Neutrophil (primary cell): Measurements from ENCODE around the gene TF.
"Not testable (repeated sequence)": the region's sequence is repeated elsewhere in the genome, so short reads cannot be mapped to it uniquely, and the experiment has no call there.

Experiments used
- H3K27ac ChIP-seq: fragments of 200-600 bp; sonication (generic); 2 replicates; pipeline ENCODE4 v1.5.1; 2016; ENCODE audit warnings: mild to moderate bottlenecking, moderate library complexity
- H3K27me3 ChIP-seq: fragments of 200-600 bp; sonication (generic); 2 replicates; pipeline ENCODE4 v1.6.0; 2016; ENCODE audit warnings: mild to moderate bottlenecking
- H3K36me3 ChIP-seq: fragments of 200-600 bp; sonication (generic); 2 replicates; pipeline ENCODE4 v1.5.1; 2017
- H3K4me1 ChIP-seq, 2 experiments: fragments of 200-600 bp in 1 of 2; sonication (generic) in 1 of 2; 1 replicate in 1 of 2; 2 replicates in 1 of 2; pipeline versions ENCODE4 v1.5.1 to v1.6.1; 2013 to 2016; ENCODE audit warnings: low read depth in 1 of 2, low read length in 1 of 2, mild to moderate bottlenecking in 1 of 2, moderate library complexity in 1 of 2; ENCODE audit not compliant: control insufficient read depth in 1 of 2, insufficient read depth in 1 of 2
- H3K4me3 ChIP-seq, 2 experiments: fragments of 200-600 bp in 1 of 2; sonication (generic) in 1 of 2; 1 replicate in 1 of 2; 2 replicates in 1 of 2; pipeline ENCODE4 v1.5.1; 2013 to 2016; ENCODE audit warnings: low read depth in 1 of 2, low read length in 1 of 2, mild to moderate bottlenecking in 1 of 2, moderate library complexity in 1 of 2
- H3K9me3 ChIP-seq: fragments of 200-600 bp; sonication (generic); 2 replicates; pipeline ENCODE4 v1.5.1; 2016
- CTCF ChIP-seq: fragments of 200-600 bp; sonication (generic); IDR thresholded peaks from 2 replicates; pipeline ENCODE4 v1.5.1; 2016; ENCODE audit warnings: antibody characterized with exemption

The TF gene

GRCh38 chr3:133712017-133712416 lies 34.2 kb upstream of the TF start:
- no peaks in the 10 kb centered on the region for H3K36me3 ChIP-seq
- peaks cover 32 to 40% of the 10 kb centered on the region in 2 experiments for H3K4me1 ChIP-seq
- no peaks in the 10 kb centered on the region for H3K27me3 ChIP-seq
- H3K27ac ChIP-seq = no peak overlapping the region
- H3K4me3 ChIP-seq = no peak overlapping the region
- no peak for TF ChIP-seq CTCF
- H3K9me3 ChIP-seq = no peaks in the 10 kb centered on the region

GRCh38 chr3:133713347-133713746 lies 32.8 kb upstream of the TF start:
- Histone ChIP-seq H3K27ac (no peak overlapping the region), H3K36me3 (no peaks in the 10 kb centered on the region), H3K4me3 (no peak overlapping the region), H3K9me3 (no peaks in the 10 kb centered on the region), H3K27me3 (no peaks in the 10 kb centered on the region), H3K4me1 (peaks cover 41 to 50% of the 10 kb centered on the region in 2 experiments)
- no peak for TF ChIP-seq CTCF

GRCh38 chr3:133717424-133717823 lies 28.8 kb upstream of the TF start:
- Histone ChIP-seq H3K4me1 (peaks cover 10 to 16% of the 10 kb centered on the region in 2 experiments), H3K9me3 (no peaks in the 10 kb centered on the region), H3K27ac (no peak overlapping the region), H3K36me3 (no peaks in the 10 kb centered on the region), H3K27me3 (no peaks in the 10 kb centered on the region), H3K4me3 (no peak overlapping the region)
- no peak for TF ChIP-seq CTCF

GRCh38 chr3:133722935-133723334 lies 23.3 kb upstream of the TF start:
- Histone ChIP-seq H3K4me3 (no peak overlapping the region), H3K9me3 (no peaks in the 10 kb centered on the region), H3K4me1 (peaks cover 0 to under 1% of the 10 kb centered on the region in 2 experiments), H3K27ac (no peak overlapping the region), H3K27me3 (no peaks in the 10 kb centered on the region), H3K36me3 (no peaks in the 10 kb centered on the region)
- no peak for TF ChIP-seq CTCF

- H3K4me1 ChIP-seq = no peaks in the 10 kb centered on the region
- H3K4me3 ChIP-seq = no peak overlapping the region
- no peaks in the 10 kb centered on the region for H3K36me3 ChIP-seq
- no peak for TF ChIP-seq CTCF
- H3K9me3 ChIP-seq = no peaks in the 10 kb centered on the region
- H3K27me3 ChIP-seq = peaks cover 5% of the 10 kb centered on the region
- H3K27ac ChIP-seq = no peak overlapping the region
These were observed 15.2 kb upstream of the TF start for GRCh38 chr3:133730993-133731392.

- H3K9me3 ChIP-seq, H3K4me3 ChIP-seq, H3K36me3 ChIP-seq, H3K4me1 ChIP-seq, H3K27ac ChIP-seq: not testable (repeated sequence)
- H3K27me3 ChIP-seq = peaks cover 11% of the 10 kb centered on the region
These were observed 14.0 kb upstream of the TF start for GRCh38 chr3:133732231-133732630.
